Retina (tissue), 1 donor: Measurements from ENCODE around the gene STOX1.
A peak's percentile ranks its signal among the peaks of the same experiment; 100 is the strongest.
"Not testable (repeated sequence)": the region's sequence is repeated elsewhere in the genome, so short reads cannot be mapped to it uniquely, and the experiment has no call there.

Experiments used
- DNase-seq: peaks from one replicate; pipeline ENCODE4 v3.0.0-alpha.2; 2016

STOX1 gene

GRCh38 chr10:68829521-68829920 is 2.2 kb downstream of the STOX1 start:
- DNase-seq, result no peak

- DNase-seq, result no peak
Observed at GRCh38 chr10:68829952-68830351, 2.6 kb downstream of the STOX1 start.

- DNase-seq, result no peak
Observed at GRCh38 chr10:68831961-68832455, 4.7 kb downstream of the STOX1 start.

- no peak for DNase-seq
Observed at GRCh38 chr10:68832601-68833000, 5.3 kb downstream of the STOX1 start.

GRCh38 chr10:68837626-68838322 is 10.4 kb downstream of the STOX1 start:
- no peak for DNase-seq

GRCh38 chr10:68840650-68841049 is 13.3 kb downstream of the STOX1 start:
- not testable (repeated sequence) for DNase-seq

- DNase-seq, result no peak
Observed at GRCh38 chr10:68848281-68848680, 20.9 kb downstream of the STOX1 start.

- no peak for DNase-seq
Observed at GRCh38 chr10:68848806-68849205, 21.5 kb downstream of the STOX1 start.

GRCh38 chr10:68856352-68856751 is 29.0 kb downstream of the STOX1 start:
- DNase-seq, result no peak

GRCh38 chr10:68857005-68857404 is 29.7 kb downstream of the STOX1 start:
- no peak for DNase-seq

GRCh38 chr10:68861253-68861652 is 33.9 kb downstream of the STOX1 start:
- DNase-seq, result no peak

GRCh38 chr10:68864611-68865010 is 37.3 kb downstream of the STOX1 start:
- DNase-seq, result no peak

GRCh38 chr10:68868173-68868572 is 40.8 kb downstream of the STOX1 start:
- not testable (repeated sequence) for DNase-seq

GRCh38 chr10:68869623-68870022 is 42.3 kb downstream of the STOX1 start:
- DNase-seq, result no peak

GRCh38 chr10:68870061-68870460 is 42.7 kb downstream of the STOX1 start:
- no peak for DNase-seq

- no peak for DNase-seq
Observed at GRCh38 chr10:68870545-68871104, 43.3 kb downstream of the STOX1 start.

GRCh38 chr10:68871105-68871711 is 43.9 kb downstream of the STOX1 start:
- peak; percentile 16 for DNase-seq

GRCh38 chr10:68871731-68872342 is 44.5 kb downstream of the STOX1 start:
- DNase-seq, result peak; percentile 27

GRCh38 chr10:68876246-68877138 is 49.2 kb downstream of the STOX1 start:
- DNase-seq, result peak; percentile 16

GRCh38 chr10:68877482-68878110 is 50.3 kb downstream of the STOX1 start:
- no peak for DNase-seq

- no peak for DNase-seq
Observed at GRCh38 chr10:68878496-68878895, 51.2 kb downstream of the STOX1 start.

GRCh38 chr10:68879628-68880027 is 52.3 kb downstream of the STOX1 start:
- DNase-seq, result no peak
